Activated T-cell treated with anti-CD3 and anti-CD28 coated beads for 24 hours (primary cell): Measurements from ENCODE around the gene TMEM132D.

Source experiments
- DNase-seq: peaks from one replicate; pipeline ENCODE4 v3.0.0-alpha.2; 2020; ENCODE audit warnings: low read depth

The TMEM132D gene

DNA sequence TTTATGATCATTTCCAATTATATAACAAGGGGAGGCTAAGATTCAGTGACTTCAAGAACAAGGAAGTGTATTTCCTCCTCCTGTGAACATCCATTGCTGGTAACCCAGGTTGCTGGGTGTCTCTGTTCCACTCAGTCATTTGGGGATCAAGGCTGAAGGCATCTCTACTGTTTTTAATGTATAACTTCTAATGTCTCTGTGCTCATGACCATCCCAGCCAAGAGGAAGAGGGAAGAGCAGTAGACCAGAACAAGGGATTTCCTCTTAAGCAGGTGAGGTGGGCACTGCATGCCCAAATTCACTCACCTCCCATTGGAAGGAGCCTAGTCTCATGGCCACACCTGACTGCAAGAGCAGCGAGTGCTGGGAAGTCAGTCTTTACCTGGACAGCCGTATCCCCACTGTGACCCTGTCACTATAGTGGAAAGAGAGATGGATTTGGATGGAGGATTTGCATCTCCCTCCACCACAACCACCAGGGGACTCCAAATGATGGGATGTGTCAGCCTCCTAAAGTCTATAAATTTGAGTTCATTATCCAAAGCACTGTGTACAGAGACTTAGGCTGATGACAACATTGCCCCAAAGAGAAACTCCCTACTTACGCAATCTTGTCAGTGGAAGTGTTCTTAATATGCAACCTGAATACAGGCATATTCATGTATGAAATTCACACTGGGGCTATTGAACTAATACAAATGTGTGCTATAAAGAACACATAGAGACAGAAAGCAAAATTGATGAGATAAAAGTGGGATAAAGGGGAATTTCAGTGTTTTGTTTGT is 368.7 kb downstream of the TMEM132D start:
- no peak for DNase-seq

- DNase-seq, result no peak
These were observed 370.9 kb downstream of the TMEM132D start for GRCh38 chr12:129532707-129533499.

- DNase-seq, result no peak
These were observed 371.7 kb downstream of the TMEM132D start for GRCh38 chr12:129532082-129532481.

DNA sequence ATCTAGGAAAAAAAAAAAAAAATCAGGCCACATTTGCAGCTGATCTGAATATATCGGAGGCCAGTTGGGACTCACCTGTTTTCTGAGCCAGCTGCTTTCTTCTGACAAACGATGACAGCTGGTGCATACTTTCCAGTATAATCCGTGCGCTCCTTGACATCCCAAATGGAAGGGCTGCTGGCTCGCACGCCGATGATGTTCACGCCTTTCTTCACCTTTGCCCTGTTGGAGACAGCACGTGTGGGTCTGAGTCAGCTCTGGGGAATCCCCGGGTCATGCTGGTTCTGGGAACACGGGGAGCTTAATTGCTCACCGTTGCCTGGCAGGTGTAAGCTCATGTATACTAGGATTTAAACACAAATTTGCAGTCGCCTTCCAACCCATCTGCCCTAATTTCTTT is 372.8 kb downstream of the TMEM132D start:
- DNase-seq, result no peak

DNA sequence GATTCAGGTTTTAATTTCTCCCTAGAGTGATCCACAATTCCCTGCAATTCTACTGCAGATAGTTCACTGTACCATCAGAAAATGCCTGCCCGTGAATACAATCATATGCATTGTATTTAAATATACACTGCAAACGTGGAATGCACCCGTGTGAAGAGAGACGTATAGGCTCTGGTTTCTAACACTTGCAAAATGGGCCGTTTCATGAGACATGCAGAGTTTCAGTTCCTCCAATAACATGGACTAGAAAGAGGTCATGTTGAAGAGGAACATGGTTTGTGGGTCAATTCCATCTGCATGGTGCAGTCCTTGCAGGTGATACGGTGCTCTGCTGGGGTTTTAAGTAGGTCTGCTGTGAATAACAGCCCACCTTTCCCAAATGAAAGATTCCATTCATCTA is 373.3 kb downstream of the TMEM132D start:
- DNase-seq, result no peak

DNA sequence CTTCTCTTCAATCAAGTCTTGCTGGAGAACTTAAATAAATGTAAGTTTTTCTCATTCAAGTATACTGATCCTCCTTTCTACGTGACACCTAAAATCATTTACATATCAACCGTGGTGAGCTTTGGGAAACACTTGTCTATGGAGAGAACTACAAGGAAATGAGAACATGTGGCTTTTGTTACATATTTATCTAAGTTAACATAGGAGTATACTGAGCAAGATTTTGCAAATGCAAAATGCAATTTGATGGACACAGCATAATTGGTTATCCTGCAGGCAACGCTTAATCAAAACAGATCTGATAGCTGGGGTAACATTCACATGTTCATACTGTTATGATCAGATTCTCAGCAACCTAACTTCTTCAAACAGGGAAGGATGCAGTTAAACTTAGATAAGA is 376.3 kb downstream of the TMEM132D start:
- DNase-seq, result no peak

DNA sequence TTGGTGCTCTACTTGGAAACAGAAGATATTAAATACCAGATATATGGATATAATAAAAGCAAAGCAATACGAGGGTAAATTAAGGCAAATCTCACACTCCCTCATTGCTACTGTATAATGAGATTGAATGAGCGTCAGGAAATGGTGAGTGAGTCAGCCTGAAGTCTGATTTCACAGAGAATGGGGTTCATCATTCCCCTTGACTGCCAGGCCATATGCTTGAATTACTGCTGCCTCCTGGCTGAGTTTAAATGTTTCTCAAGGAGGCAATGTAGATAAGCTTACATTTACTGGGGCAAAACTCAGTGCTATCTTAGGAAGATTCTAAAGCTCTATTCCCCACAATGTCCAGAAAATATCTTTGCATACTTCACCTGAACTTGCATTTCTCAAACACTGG is 380.2 kb downstream of the TMEM132D start:
- DNase-seq, result no peak

- DNase-seq, result no peak
These were observed 383.1 kb downstream of the TMEM132D start for GRCh38 chr12:129520739-129521138.

GRCh38 chr12:129503802-129504201 is 400.0 kb downstream of the TMEM132D start:
- no peak for DNase-seq

- DNase-seq, result no peak
These were observed 407.6 kb downstream of the TMEM132D start for GRCh38 chr12:129496226-129496625.

DNA sequence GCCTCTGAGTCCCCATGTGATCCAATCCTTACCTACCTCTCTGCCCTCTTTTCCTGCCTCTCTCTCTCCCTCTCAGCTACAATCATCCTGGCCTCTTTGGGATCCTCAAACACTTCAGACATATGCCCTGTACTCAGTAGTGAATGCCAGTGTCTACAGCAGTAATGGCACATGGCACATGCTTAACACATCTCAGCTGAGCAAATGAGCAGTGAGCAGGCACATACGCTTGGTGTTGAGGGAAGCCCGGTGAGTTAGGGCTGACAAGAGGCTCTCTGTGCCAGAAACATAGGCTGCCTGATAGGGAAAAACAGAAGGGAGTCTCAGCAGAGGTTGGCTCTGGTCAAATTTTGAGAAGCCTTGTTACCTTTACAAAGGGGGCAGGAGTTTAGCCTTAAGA is 409.1 kb downstream of the TMEM132D start:
- no peak for DNase-seq

GRCh38 chr12:129494260-129494659 is 409.6 kb downstream of the TMEM132D start:
- DNase-seq, result no peak

GRCh38 chr12:129489100-129489676 is 414.6 kb downstream of the TMEM132D start:
- no peak for DNase-seq

- no peak for DNase-seq
These were observed 416.9 kb downstream of the TMEM132D start for GRCh38 chr12:129486931-129487330.

DNA sequence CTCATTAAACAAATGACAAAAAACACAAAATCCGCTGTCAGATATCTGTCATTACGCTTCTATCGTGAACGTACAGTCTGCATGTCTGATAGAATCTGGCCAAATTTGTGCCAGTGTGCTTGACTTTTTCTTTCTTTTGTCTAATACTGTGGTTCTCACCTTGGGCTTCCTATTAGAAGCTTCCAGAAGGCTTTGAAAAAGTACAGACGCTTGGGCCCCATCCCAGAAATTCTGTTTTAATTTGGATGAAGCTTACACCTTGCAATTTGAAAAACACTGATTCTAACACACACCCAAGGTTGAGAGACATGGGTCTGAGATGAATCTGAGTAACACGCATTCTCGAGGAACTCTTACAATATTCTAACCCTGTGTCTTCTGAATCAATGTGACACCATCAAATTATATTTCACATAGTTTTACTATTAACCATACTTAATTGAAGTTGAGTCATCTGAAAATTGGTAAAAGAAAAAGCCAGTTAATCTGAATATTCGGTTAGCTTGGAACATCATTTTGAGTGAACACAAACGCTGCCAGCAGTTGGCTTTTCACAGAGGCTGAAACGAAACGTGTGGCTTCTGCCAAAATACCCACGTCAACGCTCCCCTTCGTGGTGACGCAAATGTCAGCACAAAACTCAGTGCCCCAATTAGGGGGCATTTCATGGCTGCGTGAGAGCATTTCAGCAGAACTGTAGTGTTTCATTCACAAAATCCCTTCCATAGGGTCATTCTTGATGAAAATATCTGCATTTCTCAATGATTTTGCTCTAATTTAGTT is 420.5 kb downstream of the TMEM132D start:
- no peak for DNase-seq

DNA sequence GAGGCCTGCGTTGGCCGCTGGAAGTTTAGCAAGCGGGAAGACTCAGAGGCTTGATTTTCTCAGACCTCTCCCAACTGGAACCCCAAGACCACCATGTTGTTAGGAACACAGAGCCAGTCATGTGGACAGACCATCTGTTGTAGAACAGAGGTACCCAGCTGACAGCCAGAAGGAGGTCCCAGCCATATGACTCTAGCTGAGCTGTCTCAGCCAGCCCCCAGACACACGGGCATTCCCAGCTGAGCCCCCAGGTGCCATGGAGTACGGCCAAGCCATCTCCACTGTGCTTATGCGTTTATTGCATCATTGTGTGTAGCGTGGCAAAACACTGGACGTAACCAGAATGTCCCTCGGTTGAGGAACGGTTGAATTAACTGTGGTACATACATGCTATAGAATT is 421.9 kb downstream of the TMEM132D start:
- DNase-seq, result no peak

GRCh38 chr12:129470196-129470595 is 433.6 kb downstream of the TMEM132D start:
- no peak for DNase-seq

GRCh38 chr12:129467726-129468125 is 436.1 kb downstream of the TMEM132D start:
- no peak for DNase-seq

DNA sequence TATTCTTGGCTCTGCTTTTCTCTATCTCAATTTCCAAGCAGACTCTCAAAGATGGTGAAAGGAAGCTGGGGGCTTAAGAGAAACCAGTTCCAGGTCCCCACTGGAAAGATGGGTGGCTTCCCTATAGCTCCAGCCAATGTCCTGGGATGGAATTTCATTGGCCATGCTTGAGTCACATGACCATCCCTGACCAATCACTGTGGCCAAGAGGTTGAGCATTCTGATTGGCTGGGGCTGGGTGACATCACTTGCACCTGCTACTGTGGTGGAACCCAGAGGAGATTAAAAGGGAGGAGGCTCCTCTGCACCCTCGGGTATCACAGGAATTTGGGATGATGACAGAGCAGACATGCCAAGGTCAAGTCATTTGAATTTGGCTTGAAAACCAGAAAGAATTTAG is 436.5 kb downstream of the TMEM132D start:
- no peak for DNase-seq

DNA sequence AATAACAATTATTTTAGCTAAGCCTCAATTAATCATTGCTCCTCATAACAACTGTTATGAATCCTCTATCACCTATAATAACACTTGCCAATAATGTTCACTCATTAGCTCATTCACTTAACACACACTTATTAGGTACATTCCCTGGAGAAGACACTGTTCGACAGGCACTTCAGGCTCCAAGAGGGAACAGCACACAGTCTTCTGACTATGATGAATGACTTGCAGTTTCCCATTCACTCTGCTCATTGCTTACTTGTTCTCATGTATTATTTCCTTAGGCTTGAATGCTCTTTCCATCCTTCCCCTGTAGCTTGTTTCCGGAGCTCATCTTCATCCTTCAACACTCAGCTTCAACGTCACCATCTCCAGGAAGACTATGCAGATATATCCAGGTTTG is 437.3 kb downstream of the TMEM132D start:
- DNase-seq, result no peak

DNA sequence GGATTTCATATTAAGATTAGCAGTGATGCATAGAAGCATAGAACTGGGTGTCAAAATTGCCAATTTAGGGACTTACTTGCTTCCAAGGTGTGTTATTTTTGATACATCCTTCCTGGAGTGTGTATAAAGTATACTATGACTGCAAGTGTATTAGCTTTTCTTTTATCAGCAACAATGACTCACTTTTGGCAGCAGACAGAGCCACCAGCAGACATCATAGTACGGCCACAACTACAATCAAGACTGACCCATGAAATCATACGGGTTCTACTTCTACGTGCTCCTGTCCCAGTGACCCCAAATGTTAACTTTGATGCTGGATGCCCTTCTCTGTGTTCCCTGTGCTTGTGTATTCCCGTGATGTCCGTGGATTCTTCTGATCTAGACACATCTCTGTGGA is 443.9 kb downstream of the TMEM132D start:
- DNase-seq, result no peak

DNA sequence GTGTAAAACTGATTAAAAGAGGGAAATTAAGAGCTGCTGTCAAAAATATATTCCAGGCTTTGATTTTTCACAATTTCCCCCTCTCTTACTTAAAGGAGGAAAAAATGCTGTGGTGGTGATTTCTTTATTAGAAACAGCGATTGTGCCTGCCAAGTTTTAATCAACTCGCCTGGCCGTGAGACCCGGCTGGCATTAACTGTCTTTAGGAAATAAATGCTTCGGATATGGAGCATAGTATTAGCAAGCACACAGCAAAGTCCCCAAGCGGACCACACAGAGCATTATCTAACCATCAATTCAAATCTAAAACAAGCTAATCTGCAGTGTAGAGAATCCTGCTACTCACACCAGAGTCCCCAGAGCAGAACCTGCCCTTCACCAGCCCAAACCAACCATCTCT is 457.1 kb downstream of the TMEM132D start:
- no peak for DNase-seq
